Mesendoderm (in vitro differentiated cells): ENCODE data around the gene NLE1.

ENCODE experiments used
- DNase-seq: peaks from one replicate; pipeline ENCODE4 v3.0.0; 2013
- H2AK5ac ChIP-seq: 2 replicates; pipeline ENCODE4 v1.6.1; 2013; ENCODE audit warnings: low read length, inconsistent platforms
- H2BK120ac ChIP-seq: 2 replicates; pipeline ENCODE4 v1.6.1; 2013; ENCODE audit warnings: low read depth, mild to moderate bottlenecking, low read length, moderate library complexity, mixed read lengths
- H2BK15ac ChIP-seq: replicated peaks from 2 replicates; pipeline ENCODE4 v1.6.1; 2013; ENCODE audit warnings: low read depth, mild to moderate bottlenecking, moderate library complexity
- H2BK5ac ChIP-seq: 2 replicates; pipeline ENCODE4 v1.6.1; 2013; ENCODE audit warnings: low read length, inconsistent platforms
- H3K18ac ChIP-seq: 2 replicates; pipeline ENCODE4 v1.6.1; 2013; ENCODE audit warnings: mild to moderate bottlenecking, low read length, mixed read lengths
- H3K23ac ChIP-seq: one replicate; pipeline ENCODE4 v1.6.1; 2013; ENCODE audit warnings: low read length
- H3K27ac ChIP-seq: 2 replicates; pipeline ENCODE4 v1.5.1; 2013; ENCODE audit warnings: low read depth, mild to moderate bottlenecking, inconsistent platforms, low read length, moderate library complexity
- H3K27me3 ChIP-seq: 2 replicates; pipeline ENCODE4 v1.6.1; 2013; ENCODE audit warnings: low read length, control low read depth, mild to moderate bottlenecking, inconsistent platforms; ENCODE audit not compliant: insufficient read depth, poor library complexity
- H3K36me3 ChIP-seq: 2 replicates; pipeline ENCODE4 v1.6.1; 2013; ENCODE audit warnings: low read length, inconsistent platforms; ENCODE audit not compliant: control insufficient read depth, insufficient read depth
- H3K4ac ChIP-seq: one replicate; pipeline ENCODE4 v1.6.1; 2013; ENCODE audit warnings: low read depth, mild to moderate bottlenecking, low read length, moderate library complexity
- H3K4me1 ChIP-seq: 2 replicates; pipeline ENCODE4 v1.6.1; 2013; ENCODE audit warnings: low read depth, low read length, inconsistent platforms; ENCODE audit not compliant: control insufficient read depth
- H3K4me2 ChIP-seq: 2 replicates; pipeline ENCODE4 v1.6.1; 2013; ENCODE audit warnings: low read length
- H3K4me3 ChIP-seq: 2 replicates; pipeline ENCODE4 v1.5.1; 2013; ENCODE audit warnings: mild to moderate bottlenecking, low read length
- H3K56ac ChIP-seq: one replicate; pipeline ENCODE4 v1.6.1; 2013; ENCODE audit warnings: low read length
- H3K79me1 ChIP-seq: 2 replicates; pipeline ENCODE4 v1.6.1; 2013; ENCODE audit warnings: low read length, inconsistent platforms
- H3K79me2 ChIP-seq: 2 replicates; pipeline ENCODE4 v1.6.1; 2013; ENCODE audit warnings: mild to moderate bottlenecking, low read length; ENCODE audit not compliant: control insufficient read depth, insufficient read depth
- H3K9ac ChIP-seq: 2 replicates; pipeline ENCODE4 v1.6.1; 2013; ENCODE audit warnings: low read length, inconsistent platforms
- H4K5ac ChIP-seq: one replicate; pipeline ENCODE4 v1.6.1; 2013; ENCODE audit warnings: low read length
- H4K8ac ChIP-seq: one replicate; pipeline ENCODE4 v1.6.1; 2013; ENCODE audit warnings: low read depth, mild to moderate bottlenecking, control low read depth, low read length, moderate library complexity
- WGBS: extraction: QIAGEN DNeasy Blood & Tissue Kit; methylation state at CpG from one replicate; pipeline ENCODE4 v1.1.7; 2013; ENCODE audit warnings: low lambda C conversion rate, missing lambda C conversion rate; ENCODE audit not compliant: insufficient coverage; ENCODE audit errors: extremely low coverage; 5-methylcytosine and 5-hydroxymethylcytosine counted together

The NLE1 gene

DNA sequence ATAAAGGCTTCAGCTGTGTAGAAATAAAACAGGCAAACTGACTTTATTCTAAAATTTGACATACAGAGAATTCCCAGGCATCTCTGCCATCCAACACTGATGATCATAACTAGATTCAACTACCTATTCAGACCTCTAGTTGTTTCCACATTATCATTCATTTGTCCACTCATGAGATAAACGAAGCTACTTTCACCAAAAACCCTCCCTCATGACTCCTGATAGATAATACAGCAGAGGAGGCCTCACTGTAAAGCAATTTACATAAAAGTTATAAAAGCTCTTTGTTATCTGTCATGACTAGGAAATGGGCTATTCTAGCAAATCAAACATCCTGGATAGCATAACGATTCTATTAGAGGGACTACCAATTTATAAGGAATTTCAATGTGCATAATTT, 59.0 kb downstream of the NLE1 start:
- Histone ChIP-seq H2BK120ac (no peak overlapping the region), H3K27ac (no peak overlapping the region), H3K4me2 (no peak overlapping the region), H3K4ac (no peak overlapping the region), H4K5ac (no peak overlapping the region), H3K9ac (no peak overlapping the region), H3K18ac (no peak overlapping the region), H2BK15ac (no peak overlapping the region), H3K23ac (no peak overlapping the region), H3K27me3 (no peaks in the 10 kb centered on the region), H4K8ac (no peak overlapping the region), H3K56ac (no peak overlapping the region), H3K4me1 (peaks cover 9% of the 10 kb centered on the region), H3K79me2 (no peaks in the 10 kb centered on the region), H2BK5ac (no peak overlapping the region), H2AK5ac (no peak overlapping the region), H3K36me3 (no peaks in the 10 kb centered on the region), H3K4me3 (no peak overlapping the region), H3K79me1 (no peaks in the 10 kb centered on the region)
- no peak for DNase-seq
- WGBS = no CpG with 5 or more reads among the region's 2 CpGs

DNA sequence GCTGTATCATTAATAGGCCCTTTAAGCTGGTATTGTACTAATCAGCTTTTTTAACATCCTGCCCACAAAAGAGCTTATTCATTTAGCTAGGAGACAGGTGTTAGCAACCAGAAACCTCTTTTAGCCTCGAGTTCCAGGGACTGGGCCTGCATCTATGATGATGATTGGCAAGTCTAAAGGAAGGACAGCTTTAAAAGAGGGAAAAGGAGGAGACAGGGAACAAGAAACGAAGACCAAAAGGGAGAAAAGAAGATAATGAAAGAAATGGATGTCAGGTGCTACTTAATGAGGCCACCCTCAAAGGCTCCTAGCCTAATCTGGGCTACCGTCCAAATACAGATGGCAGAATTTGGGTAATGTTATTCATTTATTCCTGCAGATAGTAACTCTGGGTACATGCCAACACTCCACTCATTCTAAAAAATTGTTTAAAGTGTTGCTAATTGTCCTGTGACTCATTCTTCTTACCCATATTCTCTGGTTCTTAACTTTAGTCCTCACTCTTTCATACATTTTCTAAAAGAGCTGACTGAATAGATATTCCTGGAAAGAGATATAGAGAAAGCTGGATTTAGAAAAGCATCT, 59.9 kb downstream of the NLE1 start:
- H3K9ac ChIP-seq = no peak overlapping the region
- H3K27me3 ChIP-seq = no peaks in the 10 kb centered on the region
- no peak overlapping the region for H3K4me3 ChIP-seq
- H4K8ac ChIP-seq = no peak overlapping the region
- H3K56ac ChIP-seq = no peak overlapping the region
- H3K18ac ChIP-seq = no peak overlapping the region
- no peak overlapping the region for H4K5ac ChIP-seq
- no peaks in the 10 kb centered on the region for H3K79me2 ChIP-seq
- no peak overlapping the region for H2BK5ac ChIP-seq
- no peaks in the 10 kb centered on the region for H3K79me1 ChIP-seq
- H3K4me2 ChIP-seq = no peak overlapping the region
- peaks cover 6% of the 10 kb centered on the region for H3K4me1 ChIP-seq
- no peaks in the 10 kb centered on the region for H3K36me3 ChIP-seq
- WGBS = no CpG with 5 or more reads among the region's 3 CpGs
- no peak overlapping the region for H2BK15ac ChIP-seq
- no peak overlapping the region for H2BK120ac ChIP-seq
- H3K4ac ChIP-seq = no peak overlapping the region
- no peak overlapping the region for H3K23ac ChIP-seq
- no peak overlapping the region for H2AK5ac ChIP-seq
- DNase-seq = no peak
- H3K27ac ChIP-seq = no peak overlapping the region

DNA sequence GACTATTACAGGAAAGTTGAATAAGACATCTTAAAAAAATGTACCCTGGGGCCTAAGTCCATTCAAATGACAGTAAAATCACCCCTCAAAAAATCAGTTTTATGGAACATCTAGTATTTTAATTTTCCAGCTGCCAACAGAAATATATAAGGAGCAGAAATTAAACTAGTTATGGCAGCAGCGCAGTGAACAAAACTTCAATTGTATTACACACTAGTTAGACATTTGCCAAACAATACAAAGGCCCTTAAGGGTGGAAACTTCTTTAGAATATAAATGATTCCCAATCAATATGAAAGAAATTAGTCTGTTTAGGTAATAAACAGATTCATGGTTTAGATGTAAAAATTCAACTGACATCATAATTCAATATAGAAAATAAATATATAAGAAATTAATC, 60.5 kb downstream of the NLE1 start:
- H3K27me3 ChIP-seq = no peaks in the 10 kb centered on the region
- WGBS = no CpG with 5 or more reads among the region's 1 CpG
- H4K8ac ChIP-seq = no peak overlapping the region
- no peak overlapping the region for H3K4me3 ChIP-seq
- no peak overlapping the region for H4K5ac ChIP-seq
- H3K4ac ChIP-seq = no peak overlapping the region
- H3K23ac ChIP-seq = no peak overlapping the region
- no peak overlapping the region for H3K18ac ChIP-seq
- no peak overlapping the region for H2BK5ac ChIP-seq
- H3K27ac ChIP-seq = no peak overlapping the region
- no peaks in the 10 kb centered on the region for H3K79me2 ChIP-seq
- no peak overlapping the region for H3K56ac ChIP-seq
- H3K4me2 ChIP-seq = no peak overlapping the region
- H2BK120ac ChIP-seq = no peak overlapping the region
- DNase-seq = no peak
- H3K36me3 ChIP-seq = no peaks in the 10 kb centered on the region
- no peak overlapping the region for H2BK15ac ChIP-seq
- no peak overlapping the region for H3K9ac ChIP-seq
- H3K4me1 ChIP-seq = peaks cover 6% of the 10 kb centered on the region
- no peak overlapping the region for H2AK5ac ChIP-seq
- H3K79me1 ChIP-seq = no peaks in the 10 kb centered on the region

DNA sequence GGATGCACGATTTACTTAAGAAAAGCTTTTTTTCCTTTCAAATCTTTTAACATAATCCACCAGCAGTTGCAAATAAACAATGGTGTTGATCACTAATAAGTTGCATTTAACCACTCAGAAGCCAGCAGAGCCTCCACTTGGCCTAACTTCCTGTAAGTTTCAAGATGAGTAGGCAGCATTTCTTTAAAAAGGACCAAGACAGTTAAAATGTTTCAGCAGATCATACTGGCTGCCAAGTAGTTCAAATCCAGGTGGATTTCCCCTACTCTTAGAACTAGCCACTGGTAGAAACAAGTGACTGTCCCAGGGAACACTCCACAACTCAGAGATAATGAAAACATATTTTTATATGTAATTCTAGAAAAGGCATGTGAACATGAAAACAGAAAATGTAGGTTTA, 61.6 kb downstream of the NLE1 start:
- no peak for DNase-seq
- Histone ChIP-seq H3K79me1 (no peaks in the 10 kb centered on the region), H2BK15ac (no peak overlapping the region), H4K8ac (no peak overlapping the region), H3K4me2 (no peak overlapping the region), H3K27ac (no peak overlapping the region), H3K56ac (no peak overlapping the region), H2AK5ac (no peak overlapping the region), H3K27me3 (no peaks in the 10 kb centered on the region), H3K4ac (no peak overlapping the region), H3K79me2 (no peaks in the 10 kb centered on the region), H3K9ac (no peak overlapping the region), H3K4me1 (peaks cover 6% of the 10 kb centered on the region), H2BK120ac (no peak overlapping the region), H3K4me3 (no peak overlapping the region), H3K23ac (no peak overlapping the region), H3K36me3 (no peaks in the 10 kb centered on the region), H2BK5ac (no peak overlapping the region), H4K5ac (no peak overlapping the region), H3K18ac (no peak overlapping the region)
- no CpG with 5 or more reads among the region's 1 CpG for WGBS

DNA sequence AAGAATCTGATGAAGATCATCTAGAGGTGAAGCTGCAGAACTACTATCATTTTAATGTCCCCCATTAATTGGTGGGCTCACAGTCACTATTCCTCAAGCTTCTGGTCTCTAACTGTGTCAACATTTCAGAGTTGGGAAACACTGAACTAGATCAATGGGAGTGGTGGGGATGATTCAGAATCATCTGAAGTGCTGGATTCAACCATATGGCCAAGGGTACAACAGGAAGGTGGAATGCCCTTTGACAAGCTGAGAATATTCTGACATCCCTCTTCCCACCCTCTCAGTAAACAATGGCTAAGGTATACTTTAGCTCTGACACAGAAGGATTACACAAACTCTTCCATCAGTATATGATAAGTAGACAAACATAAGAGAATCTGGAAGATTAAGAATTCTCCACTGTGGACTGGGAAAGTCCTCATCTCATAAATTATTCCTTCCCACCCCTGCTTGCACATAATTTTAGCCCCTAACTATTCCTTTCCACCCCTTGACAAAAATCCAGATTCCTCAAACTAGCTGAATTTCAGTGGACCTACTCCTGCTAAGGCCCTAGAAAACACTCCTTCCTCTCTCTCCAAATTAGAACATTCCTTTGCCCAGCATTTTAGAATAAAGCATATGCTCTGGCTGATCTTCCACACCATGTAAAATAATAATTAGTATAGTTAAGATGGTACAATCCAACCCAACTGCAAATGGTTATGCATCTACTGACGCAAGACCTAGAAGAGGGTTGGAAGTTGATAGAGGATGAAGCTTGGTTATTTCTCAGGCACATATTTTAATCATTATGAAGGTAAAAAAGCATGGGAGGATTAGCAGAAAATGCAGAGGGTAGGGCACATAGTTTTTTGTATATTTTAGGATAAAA, 62.3 kb downstream of the NLE1 start:
- Histone ChIP-seq H2BK5ac (no peak overlapping the region), H3K4me3 (no peak overlapping the region), H3K56ac (no peak overlapping the region), H3K79me1 (peaks cover 2% of the 10 kb centered on the region), H2AK5ac (no peak overlapping the region), H2BK15ac (no peak overlapping the region), H3K4me2 (no peak overlapping the region), H2BK120ac (no peak overlapping the region), H3K23ac (no peak overlapping the region), H4K5ac (no peak overlapping the region), H3K4ac (no peak overlapping the region), H3K27me3 (no peaks in the 10 kb centered on the region), H4K8ac (no peak overlapping the region), H3K18ac (no peak overlapping the region), H3K27ac (no peak overlapping the region), H3K79me2 (no peaks in the 10 kb centered on the region), H3K4me1 (peaks cover 4% of the 10 kb centered on the region), H3K9ac (no peak overlapping the region), H3K36me3 (no peaks in the 10 kb centered on the region)
- WGBS = no CpG with 5 or more reads among the region's 1 CpG
- no peak for DNase-seq
